HG02938 (cell line): Measurements from ENCODE around the gene FMO1.
"Not testable (repeated sequence)": the region's sequence is repeated elsewhere in the genome, so short reads cannot be mapped to it uniquely, and the experiment has no call there.

ENCODE experiments used
- ATAC-seq: cut with Tn5 transposase; IDR thresholded peaks from one replicate; pipeline ENCODE4 v1.9.1; 2021; ENCODE audit warnings: mild to moderate bottlenecking, moderate library complexity; ENCODE audit not compliant: unreplicated experiment

FMO1 gene

GRCh38 chr1:171248302-171248701 is at the start of gene FMO1:
FMO1 (plus strand) TSS chr1:171248494; CDS start chr1:171258088, 9,594 bp downstream.
- no peak for ATAC-seq

- no peak for ATAC-seq
Measured at GRCh38 chr1:171204296-171204695, 44.0 kb upstream of the FMO1 start.

- ATAC-seq, result no peak
Measured at GRCh38 chr1:171206204-171206977, 41.9 kb upstream of the FMO1 start.

GRCh38 chr1:171206978-171207355 is 41.3 kb upstream of the FMO1 start:
- ATAC-seq, result no peak

- no peak for ATAC-seq
Measured at GRCh38 chr1:171207377-171207776, 40.9 kb upstream of the FMO1 start.

- no peak for ATAC-seq
Measured at GRCh38 chr1:171210355-171210754, 37.9 kb upstream of the FMO1 start.

- no peak for ATAC-seq
Measured at GRCh38 chr1:171212607-171213351, 35.5 kb upstream of the FMO1 start.

GRCh38 chr1:171213559-171214454 is 34.5 kb upstream of the FMO1 start:
- no peak for ATAC-seq

- ATAC-seq, result no peak
Measured at GRCh38 chr1:171217658-171218443, 30.4 kb upstream of the FMO1 start.

GRCh38 chr1:171218661-171219060 is 29.6 kb upstream of the FMO1 start:
- ATAC-seq, result no peak

GRCh38 chr1:171219346-171220080 is 28.8 kb upstream of the FMO1 start:
- ATAC-seq, result no peak

- no peak for ATAC-seq
Measured at GRCh38 chr1:171220081-171220420, 28.2 kb upstream of the FMO1 start.

GRCh38 chr1:171220581-171221054 is 27.7 kb upstream of the FMO1 start:
- no peak for ATAC-seq

GRCh38 chr1:171221665-171222591 is 26.4 kb upstream of the FMO1 start:
- no peak for ATAC-seq

- ATAC-seq, result no peak
Measured at GRCh38 chr1:171222936-171223335, 25.4 kb upstream of the FMO1 start.

GRCh38 chr1:171224257-171224656 is 24.0 kb upstream of the FMO1 start:
- not testable (repeated sequence) for ATAC-seq

GRCh38 chr1:171226747-171227370 is 21.4 kb upstream of the FMO1 start:
- peak; percentile 84 for ATAC-seq

- ATAC-seq, result no peak
Measured at GRCh38 chr1:171231326-171231725, 17.0 kb upstream of the FMO1 start.
